GM18867 (cell line): ENCODE results near the gene RAB23.
"Not testable (repeated sequence)": the region's sequence is repeated elsewhere in the genome, so short reads cannot be mapped to it uniquely, and the experiment has no call there.

Experiments used
- ATAC-seq: cut with Tn5 transposase; IDR thresholded peaks from one replicate; pipeline ENCODE4 v1.9.1; 2021; ENCODE audit warnings: mild to moderate bottlenecking, moderate library complexity; ENCODE audit not compliant: unreplicated experiment

Gene RAB23

GRCh38 chr6:57243954-57244353, 21.8 kb upstream of the RAB23 start:
- no peak for ATAC-seq

GRCh38 chr6:57243526-57243925, 21.4 kb upstream of the RAB23 start:
- ATAC-seq, result not testable (repeated sequence)

- no peak for ATAC-seq
Measured at GRCh38 chr6:57242505-57242904, 20.4 kb upstream of the RAB23 start.

- ATAC-seq, result no peak
Measured at GRCh38 chr6:57226221-57226620, 4.1 kb upstream of the RAB23 start.

- ATAC-seq, result no peak
Measured at GRCh38 chr6:57224769-57225515, 2.8 kb upstream of the RAB23 start.

- no peak for ATAC-seq
Measured at GRCh38 chr6:57222743-57223077, 603 bp upstream of the RAB23 start.

- ATAC-seq, result peak; percentile 56
Measured at GRCh38 chr6:57221191-57221935, 744 bp downstream of the RAB23 start.

GRCh38 chr6:57220083-57220703, 1.9 kb downstream of the RAB23 start:
- ATAC-seq, result no peak

GRCh38 chr6:57217270-57217669, 4.8 kb downstream of the RAB23 start:
- ATAC-seq, result no peak

- ATAC-seq, result no peak
Measured at GRCh38 chr6:57216235-57217101, 5.6 kb downstream of the RAB23 start.

- ATAC-seq, result no peak
Measured at GRCh38 chr6:57215260-57215659, 6.8 kb downstream of the RAB23 start.

- no peak for ATAC-seq
Measured at GRCh38 chr6:57210060-57210459, 12.0 kb downstream of the RAB23 start.

- no peak for ATAC-seq
Measured at GRCh38 chr6:57209030-57209429, 13.1 kb downstream of the RAB23 start.

GRCh38 chr6:57207872-57208271, 14.2 kb downstream of the RAB23 start:
- ATAC-seq, result no peak

GRCh38 chr6:57207141-57207540, 15.0 kb downstream of the RAB23 start:
- ATAC-seq, result no peak

GRCh38 chr6:57205550-57206328, 16.4 kb downstream of the RAB23 start:
- ATAC-seq, result no peak

GRCh38 chr6:57201718-57202117, 20.4 kb downstream of the RAB23 start:
- ATAC-seq, result no peak

GRCh38 chr6:57198926-57199636, 23.0 kb downstream of the RAB23 start:
- no peak for ATAC-seq

GRCh38 chr6:57195457-57195856, 26.6 kb downstream of the RAB23 start:
- ATAC-seq, result no peak

GRCh38 chr6:57193177-57193576, 28.9 kb downstream of the RAB23 start:
- no peak for ATAC-seq
